HEK293T (cell line): ENCODE data around the gene SH2B2.
"Not testable (repeated sequence)": the region's sequence is repeated elsewhere in the genome, so short reads cannot be mapped to it uniquely, and the experiment has no call there.

Experiments used
- ARNT ChIP-seq: fragments of 450-650 bp; IDR thresholded peaks from 2 replicates; pipeline ENCODE4 v1.6.1; 2017; ENCODE audit warnings: mild to moderate bottlenecking
- CTBP1 ChIP-seq: fragments of 450-650 bp; IDR thresholded peaks from 2 replicates; pipeline ENCODE4 v1.6.1; 2016; ENCODE audit warnings: borderline replicate concordance
- FOXA1 ChIP-seq: fragments of 450-650 bp; IDR thresholded peaks from 2 replicates; pipeline ENCODE4 v1.6.1; 2016; ENCODE audit warnings: mild to moderate bottlenecking
- FOXM1 ChIP-seq: fragments of 450-650 bp; IDR thresholded peaks from 2 replicates; pipeline ENCODE4 v1.6.1; 2017; ENCODE audit warnings: mild to moderate bottlenecking, borderline replicate concordance
- HDGF ChIP-seq: fragments of 450-650 bp; IDR thresholded peaks from 2 replicates; pipeline ENCODE4 v1.6.1; 2017; ENCODE audit warnings: antibody characterized with exemption, borderline replicate concordance
- L3MBTL2 ChIP-seq: fragments of 450-650 bp; conservative IDR thresholded peaks from 2 replicates; pipeline ENCODE4 v1.6.1; 2016; ENCODE audit warnings: mild to moderate bottlenecking
- LEF1 ChIP-seq: fragments of 450-650 bp; IDR thresholded peaks from 2 replicates; pipeline ENCODE4 v1.6.1; 2017; ENCODE audit warnings: mild to moderate bottlenecking, borderline replicate concordance
- NFRKB ChIP-seq: fragments of 450-650 bp; IDR thresholded peaks from 2 replicates; pipeline ENCODE4 v1.6.1; 2016; ENCODE audit warnings: mild to moderate bottlenecking, moderate library complexity
- PKNOX1 ChIP-seq: fragments of 450-650 bp; IDR thresholded peaks from 2 replicates; pipeline ENCODE4 v1.6.1; 2016
- SP1 ChIP-seq: fragments of 450-650 bp; IDR thresholded peaks from 2 replicates; pipeline ENCODE4 v1.6.1; 2017
- SUZ12 ChIP-seq: fragments of 450-650 bp; IDR thresholded peaks from 2 replicates; pipeline ENCODE4 v1.6.1; 2016; ENCODE audit warnings: mild to moderate bottlenecking
- TARDBP ChIP-seq: fragments of 450-650 bp; IDR thresholded peaks from 2 replicates; pipeline ENCODE4 v1.6.1; 2016

- not testable (repeated sequence) for TF ChIP-seq SP1, L3MBTL2, CTBP1, TARDBP, PKNOX1, SUZ12, FOXA1, FOXM1, LEF1, ARNT, HDGF, NFRKB
These were observed 40.5 kb downstream of the SH2B2 start for GRCh38 chr7:102327183-102327582.
